A549 (cell line): ENCODE results near the gene CPNE7. TPM values are rescaled to one million over a fixed set of nuclear protein-coding genes. Genes with fewer than 3 reads are reported as not detected.

Experiments
- ATAC-seq, 2 experiments: fragments of 200-7000 bp in 1 of 2; fragments of >200 bp in 1 of 2; cut with Nextera tagmentation in 1 of 2; cut with Tn5 transposase in 1 of 2; 3 replicates each; pipeline versions ENCODE4 v1.8.0 to v1.9.1; 2018 to 2020; ENCODE audit warnings: mild to moderate bottlenecking in 1 of 2, moderate library complexity in 1 of 2
- CTCF ChIA-PET: fragments of 300-600 bp; sonication (Branson Sonifier 250); formaldehyde crosslinking; extraction: SDS; loops from one replicate; lab custom pipeline; 2021; ENCODE audit warnings: antibody characterized with exemption, inconsistent platforms; lab: Yijun Ruan, JAX
- POLR2A ChIA-PET: fragments of 350-600 bp; formaldehyde crosslinking; extraction: SDS; loops from one replicate; lab custom pipeline; 2021; ENCODE audit warnings: antibody characterized with exemption, inconsistent platforms; lab: Yijun Ruan, JAX
- DNase-seq, 2 experiments: peaks; one replicate each; pipeline versions ENCODE4 v3.0.0 to v3.0.0-alpha.2; 2011 to 2016; ENCODE audit warnings: low read depth in 1 of 2, low spot score in 1 of 2
- FAIRE-seq: peaks from 2 replicates; lab custom pipeline; 2011; peaks lifted over from hg19 to GRCh38; lab: Jason Lieb, UNC
- H3K27ac ChIP-seq, 2 experiments: fragments of >200 bp; sonication (Bioruptor Twin); formaldehyde crosslinking; 3 replicates each; pipeline ENCODE4 v1.5.1; 2016 to 2017
- H3K4me1 ChIP-seq: fragments of >200 bp; sonication (Bioruptor Twin); formaldehyde crosslinking; 3 replicates; pipeline ENCODE4 v1.6.1; 2016
- H3K4me2 ChIP-seq: fragments of >200 bp; sonication (Bioruptor Twin); formaldehyde crosslinking; 3 replicates; pipeline ENCODE4 v1.6.1; 2016
- H3K4me3 ChIP-seq: fragments of >200 bp; sonication (Bioruptor Twin); formaldehyde crosslinking; 3 replicates; pipeline ENCODE4 v1.5.1; 2016
- H3K9me3 ChIP-seq: fragments of >200 bp; sonication (Bioruptor Twin); formaldehyde crosslinking; 3 replicates; pipeline ENCODE4 v1.6.1; 2016
- CHD2 ChIP-seq: fragments of 150-350 bp; IDR thresholded peaks from 2 replicates; pipeline ENCODE4 v1.6.1; 2014; ENCODE audit warnings: low read length; ENCODE audit not compliant: partially characterized antibody
- CHD4 ChIP-seq: fragments of 200-600 bp; sonication (generic); IDR thresholded peaks from 2 replicates; pipeline ENCODE4 v1.6.1; 2016; ENCODE audit warnings: antibody characterized with exemption, mild to moderate bottlenecking, borderline replicate concordance
- EP300 ChIP-seq, 2 experiments: fragments of >200 bp; sonication (Bioruptor Twin); formaldehyde crosslinking; IDR thresholded peaks; 2 replicates in 1 of 2; 3 replicates in 1 of 2; pipeline ENCODE4 v1.6.1; 2016 to 2017
- ESRRA ChIP-seq: fragments of 150-350 bp; IDR thresholded peaks from 2 replicates; pipeline ENCODE4 v1.6.1; 2014; ENCODE audit warnings: mild to moderate bottlenecking, low read length, borderline replicate concordance
- FOSB ChIP-seq: fragments of 250-450 bp; sonication (Bioruptor Pico); IDR thresholded peaks from 2 replicates; pipeline ENCODE4 v1.5.0; 2020; ENCODE audit warnings: mild to moderate bottlenecking, moderate library complexity
- FOSL2 ChIP-seq, 2 experiments: fragments of 450-650 bp in 1 of 2; fragments of >200 bp in 1 of 2; sonication (Bioruptor Twin) in 1 of 2; formaldehyde crosslinking; IDR thresholded peaks; 2 replicates each; pipeline versions ENCODE4 v1.5.0 to v1.6.1; 2016 to 2020; ENCODE audit warnings: mild to moderate bottlenecking in 1 of 2, moderate library complexity in 1 of 2
- FOXS1 ChIP-seq: fragments of 250-450 bp; sonication (Bioruptor Pico); IDR thresholded peaks from 2 replicates; pipeline ENCODE4 v1.5.0; 2020; ENCODE audit warnings: mild to moderate bottlenecking, moderate library complexity
- GATA3 ChIP-seq: IDR thresholded peaks from 2 replicates; pipeline ENCODE4 v1.6.1; 2012; ENCODE audit warnings: borderline replicate concordance
- HDAC2 ChIP-seq: fragments of 200-600 bp; sonication (generic); IDR thresholded peaks from 2 replicates; pipeline ENCODE4 v1.6.1; 2016
- HEYL ChIP-seq: fragments of 250-450 bp; sonication (Bioruptor Pico); IDR thresholded peaks from 2 replicates; pipeline ENCODE4 v1.8.0; 2021; ENCODE audit warnings: mild to moderate bottlenecking, moderate library complexity
- HOXA7 ChIP-seq: fragments of 250-450 bp; sonication (Bioruptor Pico); IDR thresholded peaks from 2 replicates; pipeline ENCODE4 v1.5.0; 2020; ENCODE audit warnings: mild to moderate bottlenecking, moderate library complexity
- JUN ChIP-seq, 2 experiments: fragments of >200 bp; sonication (Bioruptor Twin); formaldehyde crosslinking; IDR thresholded peaks; 2 replicates in 1 of 2; 3 replicates in 1 of 2; pipeline ENCODE4 v1.6.1; 2016 to 2017
- KDM5A ChIP-seq: fragments of 200-600 bp; sonication (generic); IDR thresholded peaks from 2 replicates; pipeline ENCODE4 v1.6.1; 2016; ENCODE audit warnings: antibody characterized with exemption, mild to moderate bottlenecking
- MAFK ChIP-seq: fragments of 450-650 bp; IDR thresholded peaks from 2 replicates; pipeline ENCODE4 v1.6.1; 2014; ENCODE audit not compliant: partially characterized antibody
- MAX ChIP-seq: IDR thresholded peaks from 2 replicates; pipeline ENCODE4 v1.6.1; 2012
- NPAS2 ChIP-seq: fragments of 250-450 bp; sonication (Bioruptor Pico); IDR thresholded peaks from 2 replicates; pipeline ENCODE4 v1.8.0; 2022; ENCODE audit warnings: mild to moderate bottlenecking, moderate library complexity, borderline replicate concordance
- NR3C1 ChIP-seq: fragments of >200 bp; sonication (Bioruptor Twin); formaldehyde crosslinking; IDR thresholded peaks from 3 replicates; pipeline ENCODE4 v1.6.1; 2017
- PBX3 ChIP-seq: IDR thresholded peaks from 2 replicates; pipeline ENCODE4 v1.6.1; 2012
- PHF8 ChIP-seq: fragments of 200-600 bp; sonication (generic); IDR thresholded peaks from 2 replicates; pipeline ENCODE4 v1.6.1; 2016; ENCODE audit warnings: low read depth, mild to moderate bottlenecking, antibody characterized with exemption, moderate library complexity, borderline replicate concordance
- POLR2AphosphoS2 ChIP-seq: conservative IDR thresholded peaks from 2 replicates; pipeline ENCODE4 v1.6.1; 2012; ENCODE audit warnings: low read length, improper control_type of control experiment, inconsistent platforms
- whole genome bisulfite sequencing: methylation state at CpG from one replicate; pipeline ENCODE4 v1.1.6; 2017; ENCODE audit errors: missing lambda C conversion rate; 5-methylcytosine and 5-hydroxymethylcytosine counted together
- polyA plus RNA-seq, 4 experiments: library from polyadenylated mRNA; depleted of rRNA in 3 of 4; stranded (reverse); fragments of >200 nt; fragmentation: RNase III in 1 of 4; extraction: RNeasy Plus Mini Kit Qiagen cat#74134 plus additional on column Dnase treatment in 1 of 4; gene quantifications; 2 replicates in 3 of 4; 3 replicates in 1 of 4; pipeline ENCODE4 v1.2.3, GENCODE V29; 2011 to 2017
- TF ChIP-seq, protein P1 (sequence below): fragments of 250-450 bp; sonication (Bioruptor Pico); IDR thresholded peaks from 2 replicates; pipeline ENCODE4 v1.5.0; 2021; ENCODE audit warnings: mild to moderate bottlenecking, moderate library complexity, borderline replicate concordance
- TF ChIP-seq, protein P2 (sequence below): fragments of 200-600 bp; sonication (generic); IDR thresholded peaks from 2 replicates; pipeline ENCODE4 v1.6.1; 2016; ENCODE audit warnings: antibody characterized with exemption, mild to moderate bottlenecking, moderate library complexity
- TF ChIP-seq, protein P3 (sequence below): fragments of >200 bp; sonication (Bioruptor Twin); formaldehyde crosslinking; IDR thresholded peaks from 2 replicates; pipeline ENCODE4 v1.6.1; 2016

CPNE7 gene
- polyA plus RNA-seq, 2 of the 4 experiments (the other 2 are of a cell fraction) = 22.8 to 45.2 TPM

- TF ChIP-seq POLR2AphosphoS2 (no peak), PHF8 (no peak), FOSB (CRISPR knock-in tag) (no peak)
- TF ChIP-seq, protein P1, sequence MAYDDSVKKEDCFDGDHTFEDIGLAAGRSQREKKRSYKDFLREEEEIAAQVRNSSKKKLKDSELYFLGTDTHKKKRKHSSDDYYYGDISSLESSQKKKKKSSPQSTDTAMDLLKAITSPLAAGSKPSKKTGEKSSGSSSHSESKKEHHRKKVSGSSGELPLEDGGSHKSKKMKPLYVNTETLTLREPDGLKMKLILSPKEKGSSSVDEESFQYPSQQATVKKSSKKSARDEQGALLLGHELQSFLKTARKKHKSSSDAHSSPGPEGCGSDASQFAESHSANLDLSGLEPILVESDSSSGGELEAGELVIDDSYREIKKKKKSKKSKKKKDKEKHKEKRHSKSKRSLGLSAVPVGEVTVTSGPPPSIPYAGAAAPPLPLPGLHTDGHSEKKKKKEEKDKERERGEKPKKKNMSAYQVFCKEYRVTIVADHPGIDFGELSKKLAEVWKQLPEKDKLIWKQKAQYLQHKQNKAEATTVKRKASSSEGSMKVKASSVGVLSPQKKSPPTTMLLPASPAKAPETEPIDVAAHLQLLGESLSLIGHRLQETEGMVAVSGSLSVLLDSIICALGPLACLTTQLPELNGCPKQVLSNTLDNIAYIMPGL (CRISPR knock-in tag) = no peak
Observed at GRCh38 chr16:89605186-89605970, 29.8 kb downstream of the CPNE7 start (continued).

GRCh38 chr16:89606006-89606405, 30.4 kb downstream of the CPNE7 start:
- Histone ChIP-seq H3K9me3 (no peaks in the 10 kb centered on the region), H3K4me1 (peaks cover 28% of the 10 kb centered on the region), H3K4me2 (no peak overlapping the region), H3K27ac (no peak overlapping the region), H3K4me3 (no peak overlapping the region)
- FAIRE-seq (no peak), ATAC-seq (no peak), DNase-seq (no peak)
- ChIA-PET CTCF (interaction anchor here (1.0 to 2.1 kb wide), 3 partner anchors 9 to 61 kb away, joined by 3 to 14 read pairs (median 4); no protein-coding TSS in a partner anchor), POLR2A (no interaction called here)
- 88% methylated on average over 9 of the region's 9 CpGs for WGBS
- TF ChIP-seq CHD2 (no peak), EP300 (IDR thresholded peaks at IDR 0.05) (no peak), NR3C1 (no peak), FOSL2 (IDR thresholded peaks at IDR 0.05) (no peak), FOSL2 (CRISPR knock-in tag; IDR thresholded peaks at IDR 0.05) (no peak), HOXA7 (CRISPR knock-in tag) (no peak), FOXS1 (CRISPR knock-in tag) (no peak), MAX (no peak), PBX3 (no peak), CHD4 (no peak), HEYL (CRISPR knock-in tag) (no peak), KDM5A (no peak), HDAC2 (no peak), JUN (IDR thresholded peaks at IDR 0.05) (no peak), GATA3 (no peak), NPAS2 (CRISPR knock-in tag) (no peak), ESRRA (no peak), MAFK (no peak)
- TF ChIP-seq, protein P2, sequence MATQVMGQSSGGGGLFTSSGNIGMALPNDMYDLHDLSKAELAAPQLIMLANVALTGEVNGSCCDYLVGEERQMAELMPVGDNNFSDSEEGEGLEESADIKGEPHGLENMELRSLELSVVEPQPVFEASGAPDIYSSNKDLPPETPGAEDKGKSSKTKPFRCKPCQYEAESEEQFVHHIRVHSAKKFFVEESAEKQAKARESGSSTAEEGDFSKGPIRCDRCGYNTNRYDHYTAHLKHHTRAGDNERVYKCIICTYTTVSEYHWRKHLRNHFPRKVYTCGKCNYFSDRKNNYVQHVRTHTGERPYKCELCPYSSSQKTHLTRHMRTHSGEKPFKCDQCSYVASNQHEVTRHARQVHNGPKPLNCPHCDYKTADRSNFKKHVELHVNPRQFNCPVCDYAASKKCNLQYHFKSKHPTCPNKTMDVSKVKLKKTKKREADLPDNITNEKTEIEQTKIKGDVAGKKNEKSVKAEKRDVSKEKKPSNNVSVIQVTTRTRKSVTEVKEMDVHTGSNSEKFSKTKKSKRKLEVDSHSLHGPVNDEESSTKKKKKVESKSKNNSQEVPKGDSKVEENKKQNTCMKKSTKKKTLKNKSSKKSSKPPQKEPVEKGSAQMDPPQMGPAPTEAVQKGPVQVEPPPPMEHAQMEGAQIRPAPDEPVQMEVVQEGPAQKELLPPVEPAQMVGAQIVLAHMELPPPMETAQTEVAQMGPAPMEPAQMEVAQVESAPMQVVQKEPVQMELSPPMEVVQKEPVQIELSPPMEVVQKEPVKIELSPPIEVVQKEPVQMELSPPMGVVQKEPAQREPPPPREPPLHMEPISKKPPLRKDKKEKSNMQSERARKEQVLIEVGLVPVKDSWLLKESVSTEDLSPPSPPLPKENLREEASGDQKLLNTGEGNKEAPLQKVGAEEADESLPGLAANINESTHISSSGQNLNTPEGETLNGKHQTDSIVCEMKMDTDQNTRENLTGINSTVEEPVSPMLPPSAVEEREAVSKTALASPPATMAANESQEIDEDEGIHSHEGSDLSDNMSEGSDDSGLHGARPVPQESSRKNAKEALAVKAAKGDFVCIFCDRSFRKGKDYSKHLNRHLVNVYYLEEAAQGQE = no peak
- TF ChIP-seq, protein P3, sequence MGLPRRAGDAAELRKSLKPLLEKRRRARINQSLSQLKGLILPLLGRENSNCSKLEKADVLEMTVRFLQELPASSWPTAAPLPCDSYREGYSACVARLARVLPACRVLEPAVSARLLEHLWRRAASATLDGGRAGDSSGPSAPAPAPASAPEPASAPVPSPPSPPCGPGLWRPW = no peak
